ENCODE results near the gene IL17C.

DNA sequence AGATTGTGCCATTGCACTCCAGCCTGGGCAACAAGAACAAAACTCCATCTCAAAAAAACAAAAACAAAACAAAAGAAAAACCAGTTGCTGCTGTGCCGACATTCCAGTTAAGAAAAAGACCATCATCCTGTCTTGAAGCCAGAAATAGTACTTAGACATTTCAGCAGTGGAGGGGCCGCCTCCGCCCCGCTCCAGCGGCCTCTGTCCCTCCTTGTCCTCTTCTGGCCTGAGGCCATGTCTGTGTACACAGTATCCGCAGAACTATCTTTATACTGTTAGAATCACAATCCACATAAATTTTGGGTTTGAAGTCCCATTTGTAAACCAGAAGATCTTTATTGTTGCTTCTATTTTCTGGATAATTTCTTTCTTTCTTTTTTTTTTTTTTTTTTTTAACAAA, 43.3 kb upstream of the IL17C start:
- TF ChIP-seq, protein P1, sequence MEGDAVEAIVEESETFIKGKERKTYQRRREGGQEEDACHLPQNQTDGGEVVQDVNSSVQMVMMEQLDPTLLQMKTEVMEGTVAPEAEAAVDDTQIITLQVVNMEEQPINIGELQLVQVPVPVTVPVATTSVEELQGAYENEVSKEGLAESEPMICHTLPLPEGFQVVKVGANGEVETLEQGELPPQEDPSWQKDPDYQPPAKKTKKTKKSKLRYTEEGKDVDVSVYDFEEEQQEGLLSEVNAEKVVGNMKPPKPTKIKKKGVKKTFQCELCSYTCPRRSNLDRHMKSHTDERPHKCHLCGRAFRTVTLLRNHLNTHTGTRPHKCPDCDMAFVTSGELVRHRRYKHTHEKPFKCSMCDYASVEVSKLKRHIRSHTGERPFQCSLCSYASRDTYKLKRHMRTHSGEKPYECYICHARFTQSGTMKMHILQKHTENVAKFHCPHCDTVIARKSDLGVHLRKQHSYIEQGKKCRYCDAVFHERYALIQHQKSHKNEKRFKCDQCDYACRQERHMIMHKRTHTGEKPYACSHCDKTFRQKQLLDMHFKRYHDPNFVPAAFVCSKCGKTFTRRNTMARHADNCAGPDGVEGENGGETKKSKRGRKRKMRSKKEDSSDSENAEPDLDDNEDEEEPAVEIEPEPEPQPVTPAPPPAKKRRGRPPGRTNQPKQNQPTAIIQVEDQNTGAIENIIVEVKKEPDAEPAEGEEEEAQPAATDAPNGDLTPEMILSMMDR (IDR thresholded peaks at IDR 0.05): no peak
- TF ChIP-seq POLR2A (IDR thresholded peaks at IDR 0.05): no peak

Measured in testis (tissue), 2 donors.